DMS153 (cell line): ENCODE data around the gene PPIP5K1.
"Not testable (repeated sequence)": the region's sequence is repeated elsewhere in the genome, so short reads cannot be mapped to it uniquely, and the experiment has no call there.

ENCODE experiments used
- DNase-seq: peaks from one replicate; lab custom pipeline; 2025; lab: John Stamatoyannopoulos, UW

Gene PPIP5K1

DNA sequence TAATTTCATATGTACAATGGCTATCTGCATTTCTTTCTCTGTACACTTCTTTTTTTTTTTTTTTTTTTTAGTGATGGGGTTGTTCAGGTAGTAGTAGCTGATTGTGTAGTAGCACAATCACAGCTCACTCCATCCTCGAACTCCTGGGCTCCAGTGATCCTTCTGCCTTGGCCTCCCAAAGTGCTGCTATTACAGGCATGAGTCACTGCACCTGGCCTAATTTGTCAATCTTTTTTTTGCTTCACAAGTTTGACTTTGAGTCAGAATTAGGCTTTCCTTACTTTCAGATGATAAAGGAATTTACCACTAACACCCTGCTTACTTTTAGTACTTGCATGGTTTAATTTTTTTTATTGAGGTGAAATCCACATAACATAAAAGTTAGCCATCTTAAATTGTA, 44.6 kb downstream of the PPIP5K1 start:
- DNase-seq = no peak

DNA sequence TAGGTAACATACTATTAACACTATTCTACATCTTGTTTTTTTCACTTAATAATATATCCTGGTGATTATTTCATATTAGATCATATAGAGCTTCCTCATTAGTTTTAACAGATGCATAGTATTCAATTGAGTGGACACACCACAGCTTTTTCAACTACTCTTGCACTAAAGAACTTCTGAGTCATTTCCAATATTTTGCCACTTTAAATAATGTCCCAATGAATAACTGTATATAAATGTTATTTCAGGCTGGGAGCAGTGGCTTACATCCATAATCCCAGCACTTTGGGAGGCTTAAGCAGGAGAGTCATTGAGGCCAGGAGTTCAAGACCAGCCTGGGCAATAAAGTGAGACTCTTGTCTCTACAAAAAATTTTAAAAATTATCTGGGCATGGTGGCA, 45.7 kb downstream of the PPIP5K1 start:
- no peak for DNase-seq

DNA sequence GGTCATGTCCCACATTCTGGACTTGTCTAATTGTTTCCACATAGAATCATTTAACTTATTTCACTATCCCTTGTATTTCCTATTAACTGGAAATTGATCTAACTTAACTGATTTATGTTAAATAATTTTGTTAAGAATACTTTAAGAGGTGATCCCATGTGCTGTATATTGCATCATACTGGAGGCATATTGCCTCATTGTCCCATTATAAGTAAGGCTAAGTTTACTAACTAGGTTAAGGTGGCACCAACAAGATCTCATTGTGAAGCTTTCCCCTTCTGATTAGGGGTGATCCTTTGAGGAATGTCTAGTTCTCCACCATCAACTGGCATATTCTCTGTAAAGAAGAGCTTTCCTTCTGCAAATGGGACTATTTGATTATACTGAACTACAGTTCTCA, 48.2 kb downstream of the PPIP5K1 start:
- DNase-seq = no peak

DNA sequence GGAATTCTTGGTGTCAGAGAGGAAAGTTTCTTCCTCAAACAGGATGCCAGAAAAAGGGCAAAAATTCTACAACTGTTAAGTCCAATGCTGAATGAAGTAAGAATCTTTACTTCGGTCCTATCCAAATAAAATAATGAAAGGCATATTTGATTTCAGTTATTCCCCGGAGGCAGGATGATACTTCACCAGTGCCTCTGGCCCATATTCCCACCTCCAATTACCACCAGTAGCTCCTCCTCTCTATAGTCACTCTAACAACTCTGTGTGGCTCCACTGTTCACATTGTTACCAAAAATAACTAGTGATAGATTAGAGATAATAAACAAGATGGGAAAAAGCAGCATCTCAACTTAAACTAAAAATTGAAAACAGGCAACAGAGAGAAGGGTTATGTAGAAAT, 51.9 kb downstream of the PPIP5K1 start:
- DNase-seq = no peak

DNA sequence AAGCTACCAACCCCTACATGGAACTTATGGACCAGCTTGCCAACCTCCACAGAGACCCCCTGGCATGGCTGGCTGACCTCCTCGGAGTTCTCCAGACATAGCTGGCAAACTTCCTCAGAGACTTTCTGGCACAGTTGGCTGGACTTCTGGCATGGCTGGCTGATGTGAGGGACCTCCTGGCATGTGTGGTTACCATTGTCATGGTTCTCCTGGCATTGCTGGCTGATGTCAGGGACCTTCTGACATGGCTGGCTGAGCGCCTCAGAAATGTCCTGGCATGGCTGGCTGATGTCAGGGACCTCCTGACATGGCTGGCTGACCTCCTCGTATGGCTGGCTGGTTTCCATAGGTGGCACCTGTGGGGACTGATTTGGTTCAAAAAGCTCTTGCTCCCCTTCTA, 55.1 kb downstream of the PPIP5K1 start:
- no peak for DNase-seq

DNA sequence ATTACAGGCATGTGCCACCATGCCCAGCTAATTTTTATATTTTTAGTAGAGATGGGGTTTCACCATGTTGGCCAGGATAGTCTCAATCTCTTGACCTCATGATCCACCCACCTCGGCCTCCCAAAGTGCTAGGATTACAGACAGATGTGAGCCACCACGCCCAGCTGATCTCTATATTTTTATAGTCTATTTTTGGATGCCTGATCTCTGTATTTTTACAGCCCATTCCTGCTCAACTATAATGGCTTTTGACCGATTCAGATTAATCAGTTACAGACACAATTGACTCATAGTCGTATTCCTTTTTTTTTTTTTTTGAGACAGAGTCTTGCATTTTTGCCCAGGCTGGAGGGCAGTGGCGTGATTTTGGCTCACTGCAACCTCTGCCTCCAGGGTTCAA, 57.2 kb downstream of the PPIP5K1 start:
- DNase-seq = not testable (repeated sequence)

DNA sequence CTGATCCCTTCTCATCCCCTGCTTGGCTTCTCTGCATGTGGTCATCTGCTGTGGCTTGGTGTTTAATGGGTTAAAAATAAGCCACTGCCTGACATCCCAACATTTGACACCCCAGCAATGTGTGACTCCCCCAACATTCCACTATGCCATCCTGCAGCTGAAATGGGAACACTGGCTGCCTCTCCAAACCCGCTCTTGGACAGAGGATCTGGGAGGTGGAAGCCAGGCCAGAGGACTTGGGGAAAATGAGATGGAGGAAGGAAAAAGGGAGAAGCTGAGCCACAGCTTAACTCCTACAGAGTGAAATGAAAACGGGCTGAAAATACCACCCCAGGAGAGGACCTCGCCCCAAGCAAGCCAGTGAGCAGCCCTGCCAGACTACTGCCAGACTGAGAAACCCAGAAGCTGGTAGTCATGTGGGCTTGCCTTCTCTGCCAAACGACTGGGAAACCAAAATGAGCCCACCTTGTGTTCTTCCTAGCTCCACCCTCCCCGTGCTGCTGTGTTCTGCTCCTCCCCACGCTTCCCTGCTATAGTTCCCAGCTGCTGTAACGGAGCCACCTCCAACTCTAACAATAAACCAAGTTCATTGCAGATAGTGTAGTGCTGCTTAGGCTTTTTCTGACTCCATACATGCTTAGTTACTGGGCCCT, 58.9 kb downstream of the PPIP5K1 start:
- no peak for DNase-seq

DNA sequence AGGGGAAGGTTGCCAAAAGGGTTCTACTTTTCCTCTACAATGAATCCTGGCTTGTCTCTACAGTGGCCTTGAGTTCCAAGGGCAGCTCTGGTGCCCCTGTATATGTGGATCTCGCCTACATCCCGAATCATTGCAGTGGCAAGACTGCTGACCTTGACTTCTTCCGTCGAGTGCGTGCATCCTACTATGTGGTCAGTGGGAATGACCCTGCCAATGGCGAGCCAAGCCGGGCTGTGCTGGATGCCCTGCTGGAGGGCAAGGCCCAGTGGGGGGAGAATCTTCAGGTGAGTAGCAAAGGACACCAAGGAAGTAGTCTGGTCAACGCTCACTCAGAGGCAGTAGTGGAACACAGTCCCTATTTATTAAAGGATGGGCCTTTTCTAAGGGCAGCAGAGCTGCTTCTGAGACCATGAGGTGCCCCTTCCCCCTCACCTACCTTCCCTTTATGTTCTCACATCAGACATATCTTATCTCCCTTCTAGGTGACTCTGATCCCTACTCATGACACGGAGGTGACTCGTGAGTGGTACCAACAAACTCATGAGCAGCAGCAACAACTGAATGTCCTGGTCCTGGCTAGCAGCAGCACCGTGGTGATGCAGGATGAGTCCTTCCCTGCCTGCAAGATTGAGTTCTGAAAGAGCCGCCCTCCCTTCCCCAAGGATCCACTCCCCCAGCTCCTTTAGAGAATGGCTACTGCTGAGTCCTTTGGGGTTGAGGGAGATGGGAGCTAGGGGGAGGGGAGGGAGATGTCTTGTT, 60.2 kb downstream of the PPIP5K1 start:
- DNase-seq = no peak

DNA sequence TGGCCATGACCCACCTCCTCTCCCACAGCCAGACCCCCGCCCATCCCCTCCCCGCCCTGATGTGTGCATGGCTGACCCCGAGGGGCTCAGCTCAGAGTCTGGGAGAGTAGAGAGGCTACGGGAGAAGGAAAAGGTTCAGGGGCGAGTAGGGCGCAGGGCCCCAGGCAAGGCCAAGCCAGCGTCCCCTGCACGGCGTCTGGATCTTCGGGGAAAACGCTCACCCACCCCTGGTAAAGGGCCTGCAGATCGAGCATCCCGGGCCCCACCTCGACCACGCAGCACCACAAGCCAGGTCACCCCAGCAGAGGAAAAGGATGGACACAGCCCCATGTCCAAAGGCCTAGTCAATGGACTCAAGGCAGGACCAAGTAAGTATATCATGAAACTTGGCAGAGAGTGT, 60.9 kb downstream of the PPIP5K1 start:
- no peak for DNase-seq

DNA sequence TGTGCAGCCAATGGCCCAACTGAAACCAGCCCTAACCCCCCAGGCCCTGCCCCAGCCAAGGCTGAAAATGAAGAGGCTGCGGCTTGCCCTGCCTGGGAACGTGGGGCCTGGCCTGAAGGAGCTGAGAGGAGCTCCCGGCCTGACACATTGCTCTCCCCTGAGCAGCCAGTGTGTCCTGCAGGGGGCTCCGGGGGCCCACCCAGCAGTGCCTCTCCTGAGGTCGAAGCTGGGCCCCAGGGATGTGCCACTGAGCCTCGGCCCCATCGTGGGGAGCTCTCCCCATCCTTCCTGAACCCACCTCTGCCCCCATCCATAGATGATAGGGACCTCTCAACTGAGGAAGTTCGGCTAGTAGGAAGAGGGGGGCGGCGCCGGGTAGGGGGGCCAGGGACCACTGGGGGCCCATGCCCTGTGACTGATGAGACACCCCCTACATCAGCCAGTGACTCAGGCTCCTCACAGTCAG, 61.4 kb downstream of the PPIP5K1 start:
- DNase-seq = no peak

DNA sequence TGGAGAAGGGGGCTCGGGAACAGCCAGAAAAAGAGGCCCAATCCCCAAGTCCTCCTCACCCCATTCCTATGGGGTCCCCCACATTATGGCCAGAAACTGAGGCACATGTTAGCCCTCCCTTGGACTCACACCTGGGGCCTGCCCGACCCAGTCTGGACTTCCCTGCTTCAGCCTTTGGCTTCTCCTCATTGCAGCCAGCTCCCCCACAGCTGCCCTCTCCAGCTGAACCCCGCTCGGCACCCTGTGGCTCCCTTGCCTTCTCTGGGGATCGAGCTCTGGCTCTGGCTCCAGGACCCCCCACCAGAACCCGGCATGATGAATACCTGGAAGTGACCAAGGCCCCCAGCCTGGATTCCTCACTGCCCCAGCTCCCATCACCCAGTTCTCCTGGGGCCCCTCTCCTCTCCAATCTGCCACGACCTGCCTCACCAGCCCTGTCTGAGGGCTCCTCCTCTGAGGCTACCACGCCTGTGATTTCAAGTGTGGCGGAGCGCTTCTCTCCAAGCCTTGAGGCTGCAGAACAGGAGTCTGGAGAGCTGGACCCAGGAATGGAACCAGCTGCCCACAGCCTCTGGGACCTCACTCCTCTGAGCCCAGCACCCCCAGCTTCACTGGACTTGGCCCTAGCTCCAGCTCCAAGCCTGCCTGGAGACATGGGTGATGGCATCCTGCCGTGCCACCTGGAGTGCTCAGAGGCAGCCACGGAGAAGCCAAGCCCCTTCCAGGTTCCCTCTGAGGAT, 62.0 kb downstream of the PPIP5K1 start:
- no peak for DNase-seq

DNA sequence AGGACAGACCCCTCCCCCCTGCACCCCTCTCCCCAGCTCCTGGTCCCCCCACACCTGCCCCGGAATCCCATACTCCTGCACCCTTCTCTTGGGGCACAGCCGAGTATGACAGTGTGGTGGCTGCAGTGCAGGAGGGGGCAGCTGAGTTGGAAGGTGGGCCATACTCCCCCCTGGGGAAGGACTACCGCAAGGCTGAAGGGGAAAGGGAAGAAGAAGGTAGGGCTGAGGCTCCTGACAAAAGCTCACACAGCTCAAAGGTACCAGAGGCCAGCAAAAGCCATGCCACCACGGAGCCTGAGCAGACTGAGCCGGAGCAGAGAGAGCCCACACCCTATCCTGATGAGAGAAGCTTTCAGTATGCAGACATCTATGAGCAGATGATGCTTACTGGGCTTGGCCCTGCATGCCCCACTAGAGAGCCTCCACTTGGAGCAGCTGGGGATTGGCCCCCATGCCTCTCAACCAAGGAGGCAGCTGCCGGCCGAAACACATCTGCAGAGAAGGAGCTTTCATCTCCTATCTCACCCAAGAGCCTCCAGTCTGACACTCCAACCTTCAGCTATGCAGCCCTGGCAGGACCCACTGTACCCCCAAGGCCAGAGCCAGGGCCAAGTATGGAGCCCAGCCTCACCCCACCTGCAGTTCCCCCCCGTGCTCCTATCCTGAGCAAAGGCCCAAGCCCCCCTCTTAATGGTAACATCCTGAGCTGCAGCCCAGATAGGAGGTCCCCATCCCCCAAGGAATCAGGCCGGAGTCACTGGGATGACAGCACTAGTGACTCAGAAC, 62.8 kb downstream of the PPIP5K1 start:
- no peak for DNase-seq

DNA sequence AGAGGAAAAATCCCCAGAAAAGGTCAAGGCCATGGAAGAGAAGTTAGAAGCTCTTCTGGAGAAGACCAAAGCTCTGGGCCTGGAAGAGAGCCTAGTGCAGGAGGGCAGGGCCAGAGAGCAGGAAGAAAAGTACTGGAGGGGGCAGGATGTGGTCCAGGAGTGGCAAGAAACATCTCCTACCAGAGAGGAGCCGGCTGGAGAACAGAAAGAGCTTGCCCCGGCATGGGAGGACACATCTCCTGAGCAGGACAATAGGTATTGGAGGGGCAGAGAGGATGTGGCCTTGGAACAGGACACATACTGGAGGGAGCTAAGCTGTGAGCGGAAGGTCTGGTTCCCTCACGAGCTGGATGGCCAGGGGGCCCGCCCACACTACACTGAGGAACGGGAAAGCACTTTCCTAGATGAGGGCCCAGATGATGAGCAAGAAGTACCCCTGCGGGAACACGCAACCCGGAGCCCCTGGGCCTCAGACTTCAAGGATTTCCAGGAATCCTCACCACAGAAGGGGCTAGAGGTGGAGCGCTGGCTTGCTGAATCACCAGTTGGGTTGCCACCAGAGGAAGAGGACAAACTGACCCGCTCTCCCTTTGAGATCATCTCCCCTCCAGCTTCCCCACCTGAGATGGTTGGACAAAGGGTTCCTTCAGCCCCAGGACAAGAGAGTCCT, 63.6 kb downstream of the PPIP5K1 start:
- DNase-seq = no peak

DNA sequence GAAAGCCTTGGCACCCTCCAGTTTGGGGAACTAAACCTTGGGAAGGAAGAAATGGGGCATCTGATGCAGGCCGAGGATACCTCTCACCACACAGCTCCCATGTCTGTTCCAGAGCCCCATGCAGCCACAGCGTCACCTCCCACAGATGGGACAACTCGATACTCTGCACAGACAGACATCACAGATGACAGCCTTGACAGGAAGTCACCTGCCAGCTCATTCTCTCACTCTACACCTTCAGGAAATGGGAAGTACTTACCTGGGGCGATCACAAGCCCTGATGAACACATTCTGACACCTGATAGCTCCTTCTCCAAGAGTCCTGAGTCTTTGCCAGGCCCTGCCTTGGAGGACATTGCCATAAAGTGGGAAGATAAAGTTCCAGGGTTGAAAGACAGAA, 64.9 kb downstream of the PPIP5K1 start:
- DNase-seq = no peak

DNA sequence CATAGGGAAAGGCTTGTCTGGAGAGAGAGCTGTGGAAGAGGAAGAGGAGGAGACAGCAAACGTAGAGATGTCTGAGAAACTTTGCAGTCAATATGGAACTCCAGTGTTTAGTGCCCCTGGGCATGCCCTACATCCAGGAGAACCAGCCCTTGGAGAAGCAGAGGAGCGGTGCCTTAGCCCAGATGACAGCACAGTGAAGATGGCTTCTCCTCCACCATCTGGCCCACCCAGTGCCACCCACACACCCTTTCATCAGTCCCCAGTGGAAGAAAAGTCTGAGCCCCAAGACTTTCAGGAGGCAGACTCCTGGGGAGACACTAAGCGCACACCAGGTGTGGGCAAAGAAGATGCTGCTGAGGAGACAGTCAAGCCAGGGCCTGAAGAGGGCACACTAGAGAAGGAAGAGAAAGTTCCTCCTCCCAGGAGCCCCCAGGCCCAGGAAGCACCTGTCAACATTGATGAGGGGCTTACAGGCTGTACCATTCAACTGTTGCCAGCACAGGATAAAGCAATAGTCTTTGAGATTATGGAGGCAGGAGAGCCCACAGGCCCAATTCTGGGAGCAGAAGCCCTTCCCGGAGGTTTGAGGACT, 65.7 kb downstream of the PPIP5K1 start:
- DNase-seq = no peak

DNA sequence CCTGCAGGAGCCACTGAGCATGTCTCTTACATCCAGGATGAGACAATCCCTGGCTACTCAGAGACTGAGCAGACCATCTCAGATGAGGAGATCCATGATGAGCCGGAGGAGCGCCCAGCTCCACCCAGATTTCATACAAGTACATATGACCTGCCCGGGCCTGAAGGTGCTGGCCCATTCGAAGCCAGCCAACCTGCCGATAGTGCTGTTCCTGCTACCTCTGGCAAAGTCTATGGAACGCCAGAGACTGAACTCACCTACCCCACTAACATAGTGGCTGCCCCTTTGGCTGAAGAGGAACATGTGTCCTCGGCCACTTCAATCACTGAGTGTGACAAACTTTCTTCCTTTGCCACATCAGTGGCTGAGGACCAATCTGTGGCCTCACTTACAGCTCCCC, 66.4 kb downstream of the PPIP5K1 start:
- no peak for DNase-seq

DNA sequence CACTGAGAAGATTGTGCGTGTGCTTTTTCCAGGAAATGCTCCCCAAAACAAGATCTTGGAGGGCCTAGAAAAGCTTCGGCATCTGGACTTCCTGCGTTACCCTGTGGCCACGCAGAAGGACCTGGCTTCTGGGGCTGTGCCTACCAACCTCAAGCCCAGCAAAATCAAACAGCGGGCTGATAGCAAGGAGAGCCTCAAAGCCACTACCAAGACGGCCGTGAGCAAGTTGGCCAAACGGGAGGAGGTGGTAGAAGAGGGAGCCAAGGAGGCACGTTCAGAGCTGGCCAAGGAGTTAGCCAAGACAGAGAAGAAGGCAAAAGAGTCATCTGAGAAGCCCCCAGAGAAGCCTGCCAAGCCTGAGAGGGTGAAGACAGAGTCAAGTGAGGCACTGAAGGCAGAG, 67.8 kb downstream of the PPIP5K1 start:
- DNase-seq = no peak

DNA sequence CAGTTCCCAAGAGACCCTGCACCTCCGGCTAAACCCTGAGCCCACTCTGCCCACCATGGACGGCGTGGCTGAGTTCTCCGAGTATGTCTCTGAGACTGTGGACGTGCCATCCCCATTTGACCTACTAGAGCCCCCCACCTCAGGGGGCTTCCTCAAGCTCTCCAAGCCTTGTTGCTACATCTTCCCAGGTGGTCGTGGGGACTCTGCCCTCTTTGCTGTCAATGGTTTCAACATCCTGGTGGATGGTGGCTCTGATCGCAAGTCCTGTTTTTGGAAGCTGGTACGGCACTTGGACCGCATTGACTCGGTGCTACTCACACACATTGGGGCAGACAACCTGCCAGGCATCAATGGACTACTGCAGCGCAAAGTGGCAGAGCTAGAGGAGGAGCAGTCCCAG, 68.6 kb downstream of the PPIP5K1 start:
- no peak for DNase-seq

DNA sequence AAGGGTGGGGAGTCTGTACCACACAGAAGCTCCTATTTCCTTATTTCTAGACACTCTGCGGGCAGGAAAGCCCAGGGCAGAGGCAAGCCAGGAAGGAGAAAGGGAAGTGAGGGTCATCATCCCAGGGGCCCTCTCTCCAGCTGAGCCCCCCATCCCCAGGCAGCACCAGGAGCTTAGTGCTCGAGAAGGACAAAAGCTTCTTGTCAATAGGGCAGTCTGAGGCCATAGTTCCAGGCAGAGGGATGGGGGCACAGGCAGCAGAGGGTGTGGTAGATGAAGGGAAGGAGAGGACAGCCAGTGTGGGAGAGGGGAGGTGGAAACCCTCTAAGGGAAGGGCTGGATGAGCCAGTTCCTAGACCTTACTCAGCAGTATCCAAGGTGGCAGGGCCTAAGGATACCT, 69.9 kb downstream of the PPIP5K1 start:
- DNase-seq = no peak

DNA sequence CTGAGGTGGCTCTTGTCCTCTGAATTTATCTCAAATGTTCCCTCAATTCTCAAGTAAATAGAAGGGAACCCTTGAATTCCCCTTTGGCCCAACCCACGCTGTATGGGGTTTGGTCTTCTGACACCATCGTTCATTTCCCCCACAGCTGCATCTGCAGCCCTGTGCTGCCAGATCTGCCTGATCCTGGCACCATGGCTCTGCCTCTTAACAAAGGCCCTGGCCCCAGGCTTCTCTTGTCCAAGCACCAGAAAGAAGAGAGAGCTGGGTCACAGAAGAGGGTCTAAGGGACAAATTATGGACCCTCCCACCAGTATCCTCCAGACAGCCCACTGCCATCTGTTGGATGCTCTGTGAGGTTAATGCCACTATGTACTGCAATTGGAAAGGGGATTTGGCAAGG, 70.8 kb downstream of the PPIP5K1 start:
- DNase-seq = no peak

DNA sequence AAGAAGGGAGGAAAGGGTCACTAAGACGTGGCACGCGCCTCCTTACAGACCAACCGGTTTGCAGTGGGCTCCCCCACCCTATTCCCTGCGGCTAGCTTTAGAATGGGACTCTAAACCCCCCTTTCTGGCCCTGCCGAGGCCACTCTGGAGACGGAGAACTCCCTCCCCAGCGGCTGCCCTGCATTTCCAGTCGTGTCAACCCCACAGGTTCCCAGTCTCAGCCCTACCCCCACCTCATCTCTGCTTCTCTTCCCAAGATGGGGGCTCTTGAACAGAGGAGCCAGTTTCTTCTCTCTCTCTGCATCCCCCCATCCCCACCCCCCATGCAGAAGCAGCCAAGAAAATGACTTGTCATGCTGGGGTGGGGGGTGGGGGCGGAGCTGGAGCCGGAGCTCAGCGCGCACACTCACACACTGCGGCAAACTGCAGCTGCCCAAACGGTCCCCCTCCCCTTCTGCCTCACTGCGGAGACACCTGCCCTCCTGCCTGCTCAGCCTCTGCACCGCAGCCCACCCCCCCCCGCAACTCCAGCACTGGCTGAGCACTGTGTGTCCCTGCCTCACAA, 71.7 kb downstream of the PPIP5K1 start:
- DNase-seq = no peak
